Measurements from ENCODE around the gene FAM107A. TPM values are rescaled to one million over a fixed set of nuclear protein-coding genes. Genes with fewer than 3 reads are reported as not detected.

Gene FAM107A
- total and polyA plus RNA-seq, 2 of the 4 experiments (the other 2 are of a cell fraction) = not detected

GRCh38 chr3:58596834-58597518, 19.8 kb upstream of the FAM107A start:
- no peak overlapping the region for H2AFZ ChIP-seq (replicated peaks; ENCODE audit: low read length, poor library complexity)
- H3K14ac ChIP-seq (replicated peaks; ENCODE audit: low read depth, low read length) = no peak overlapping the region
- no peak overlapping the region for H4K91ac ChIP-seq (ENCODE audit: insufficient read depth, low read depth, low read length)
- no peak overlapping the region for H4K8ac ChIP-seq (ENCODE audit: low read depth in 2 of 2, low read length in 2 of 2)
- H3K9me3 ChIP-seq (ENCODE audit: control insufficient read depth, insufficient read depth, low read length) = no peaks in the 10 kb centered on the region
- no peak overlapping the region for H2BK5ac ChIP-seq (ENCODE audit: low read depth, low read length, poor library complexity, severe bottlenecking)
- H4K20me1 ChIP-seq (ENCODE audit: insufficient read depth, low read length) = no peaks in the 10 kb centered on the region
- no peak overlapping the region for H3K4me3 ChIP-seq (ENCODE audit: insufficient read depth, low read depth, low read length)
- H2BK120ac ChIP-seq (ENCODE audit: low read depth, low read length) = no peak overlapping the region
- H3K23ac ChIP-seq (ENCODE audit: low read depth, low read length) = no peak overlapping the region
- ATAC-seq (ENCODE audit: low read depth) = no peak
- BruUV-seq (replicated peaks) = no TSS peak
- H3K56ac ChIP-seq (ENCODE audit: extremely low read depth, insufficient read depth, low read length) = no peak overlapping the region
- H2BK20ac ChIP-seq (ENCODE audit: low read depth, low read length) = no peak overlapping the region
- TF ChIP-seq MAZ (IDR thresholded peaks at IDR 0.05; ENCODE audit: borderline replicate concordance, low read depth, low read length) = no peak
- no peak for TF ChIP-seq CTCF (conservative IDR thresholded peaks at IDR 0.05; ENCODE audit: low read depth, low read length)
- no peak for TF ChIP-seq SMC3 (IDR thresholded peaks at IDR 0.05; ENCODE audit: low read depth, low read length)
- TF ChIP-seq NFE2L2 (IDR thresholded peaks at IDR 0.05; ENCODE audit: low read depth, low read length) = no peak
- no peak for TF ChIP-seq BHLHE40 (IDR thresholded peaks at IDR 0.05; ENCODE audit: low read depth, low read length)
- no peak for TF ChIP-seq CEBPB (IDR thresholded peaks at IDR 0.05; ENCODE audit: low read depth, low read length)
- TF ChIP-seq USF2 (IDR thresholded peaks at IDR 0.05; ENCODE audit: low read depth, low read length) = no peak
- TF ChIP-seq CHD1 (IDR thresholded peaks at IDR 0.05; ENCODE audit: low read depth, low read length) = no peak
- no peak for TF ChIP-seq RAD21 (IDR thresholded peaks at IDR 0.05; ENCODE audit: low read length)
- no peak for TF ChIP-seq POLR2A (IDR thresholded peaks at IDR 0.05; ENCODE audit: low read depth, low read length)
- TF ChIP-seq, protein P1, sequence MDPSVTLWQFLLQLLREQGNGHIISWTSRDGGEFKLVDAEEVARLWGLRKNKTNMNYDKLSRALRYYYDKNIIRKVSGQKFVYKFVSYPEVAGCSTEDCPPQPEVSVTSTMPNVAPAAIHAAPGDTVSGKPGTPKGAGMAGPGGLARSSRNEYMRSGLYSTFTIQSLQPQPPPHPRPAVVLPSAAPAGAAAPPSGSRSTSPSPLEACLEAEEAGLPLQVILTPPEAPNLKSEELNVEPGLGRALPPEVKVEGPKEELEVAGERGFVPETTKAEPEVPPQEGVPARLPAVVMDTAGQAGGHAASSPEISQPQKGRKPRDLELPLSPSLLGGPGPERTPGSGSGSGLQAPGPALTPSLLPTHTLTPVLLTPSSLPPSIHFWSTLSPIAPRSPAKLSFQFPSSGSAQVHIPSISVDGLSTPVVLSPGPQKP (IDR thresholded peaks at IDR 0.05; ENCODE audit: borderline replicate concordance, low read depth, low read length) = no peak
- no peak for TF ChIP-seq FOS (IDR thresholded peaks at IDR 0.05; ENCODE audit: low read depth, low read length)
- TF ChIP-seq RCOR1 (IDR thresholded peaks at IDR 0.05; ENCODE audit: insufficient replicate concordance, low read length) = no peak
- no peak for TF ChIP-seq MAFK (IDR thresholded peaks at IDR 0.05; ENCODE audit: low read depth, low read length)
- no peak for TF ChIP-seq MXI1 (IDR thresholded peaks at IDR 0.05; ENCODE audit: borderline replicate concordance, low read depth, low read length)
- no peak for TF ChIP-seq RFX5 (IDR thresholded peaks at IDR 0.05; ENCODE audit: low read depth, low read length)
- H2AK9ac ChIP-seq (replicated peaks; ENCODE audit: low read depth, low read length, poor library complexity) = no peak overlapping the region
- H3K4me1 ChIP-seq (ENCODE audit: control insufficient read depth, insufficient read depth, low read length) = no peaks in the 10 kb centered on the region
- no peaks in the 10 kb centered on the region for H3K36me3 ChIP-seq (ENCODE audit: control insufficient read depth, insufficient read depth, low read length)
- H3K9ac ChIP-seq (ENCODE audit: low read depth, low read length) = no peak overlapping the region
- H3K27me3 ChIP-seq (ENCODE audit: control insufficient read depth, insufficient read depth, low read length) = peaks cover 22% of the 10 kb centered on the region
- ChIA-PET CTCF (interaction anchor here (1.2 kb wide), 1 partner anchor 11 kb away, joined by 3 read pairs; no protein-coding TSS in a partner anchor), POLR2A (ENCODE audit: unreplicated experiment) (no interaction called here)
- no peak overlapping the region for H3K27ac ChIP-seq (ENCODE audit: insufficient read depth, low read length)
- WGBS, 2 experiments (ENCODE audit: extremely low coverage in 2 of 2, insufficient read length in 1 of 2) = no CpG with 5 or more reads among the region's 4 CpGs
- H3K4me2 ChIP-seq (ENCODE audit: low read depth, low read length) = no peak overlapping the region
- H4K5ac ChIP-seq (ENCODE audit: low read depth, low read length) = no peak overlapping the region
- H3K4ac ChIP-seq (ENCODE audit: low read depth, low read length) = no peak overlapping the region
- intact Hi-C loops (cut with micrococcal nuclease) (no loop called here), dilution Hi-C loops (cut with HindIII; ENCODE audit: low sequenced_read_pairs, unreplicated experiment) (no loop called here), in situ Hi-C loops (cut with MboI; ENCODE audit: low sequenced_read_pairs) (no loop called here)
- H2BK15ac ChIP-seq (ENCODE audit: low read depth, low read length) = no peak overlapping the region
- no peaks in the 10 kb centered on the region for H3K79me1 ChIP-seq (ENCODE audit: low read depth in 1 of 2, low read length in 2 of 2)
- H3K9me1 ChIP-seq (ENCODE audit: insufficient read depth, low read length) = no peaks in the 10 kb centered on the region
- no peak for DNase-seq
- no peak overlapping the region for H2AK5ac ChIP-seq (ENCODE audit: low read depth, low read length)
- no peak overlapping the region for H3K18ac ChIP-seq (ENCODE audit: low read depth, low read length)

All from IMR-90 (cell line).